Body of pancreas (tissue), 4 donors: ENCODE measurements around the gene MARCO.

ENCODE experiments used
- POLR2A ChIP-seq, 3 donors: fragments of 450-650 bp; IDR thresholded peaks; one replicate each; pipeline ENCODE4 v1.6.1; 2016; ENCODE audit warnings: antibody characterized with exemption in 3 of 3, mild to moderate bottlenecking in 2 of 3
- TF ChIP-seq, protein P1 (sequence below), 7 experiments: fragments of 450-650 bp in 4 of 7; fragments of 200-600 bp in 3 of 7; sonication (generic) in 3 of 7; IDR thresholded peaks; one replicate each; pipeline ENCODE4 v1.5.1; 2016 to 2019; ENCODE audit warnings: antibody characterized with exemption in 7 of 7

DNA sequence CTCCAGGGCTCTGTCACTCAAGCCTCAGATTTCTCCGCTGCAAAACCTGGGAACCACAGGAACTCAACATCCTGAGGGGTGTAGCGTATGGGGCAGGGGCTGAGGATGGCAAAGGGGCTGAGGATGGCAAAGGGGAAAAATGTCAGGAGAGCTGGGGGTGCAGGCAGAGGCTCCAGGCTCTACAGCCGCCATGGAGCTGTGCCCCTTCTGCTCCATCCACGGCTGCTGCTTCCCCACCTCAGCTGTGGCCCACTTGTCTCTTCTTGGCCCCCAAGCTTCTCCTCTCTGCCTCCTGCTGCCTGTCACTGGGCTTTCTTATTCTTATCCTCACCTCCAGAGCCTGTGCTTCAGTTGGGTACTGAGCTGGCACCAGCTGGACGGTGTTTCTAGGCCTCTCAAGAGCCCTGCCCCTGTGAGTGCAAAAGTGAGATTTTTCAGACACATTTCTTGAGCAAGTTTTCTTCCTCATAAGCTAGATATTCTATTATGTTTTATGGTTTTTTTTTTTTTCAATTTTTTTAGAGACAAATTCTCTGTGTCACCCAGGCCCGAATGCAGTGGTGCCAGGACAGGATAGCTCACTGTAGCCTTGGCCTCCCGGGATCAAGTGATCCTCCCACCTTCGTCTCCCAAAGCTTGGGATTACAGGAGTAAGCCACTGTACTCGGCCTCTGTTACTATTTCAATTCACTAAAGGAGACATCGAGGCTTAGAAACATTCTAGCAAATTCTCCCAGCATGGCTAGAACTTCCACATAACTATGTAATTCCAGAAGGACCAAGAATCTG is 49.0 kb downstream of the MARCO start:
- TF ChIP-seq, protein P1, sequence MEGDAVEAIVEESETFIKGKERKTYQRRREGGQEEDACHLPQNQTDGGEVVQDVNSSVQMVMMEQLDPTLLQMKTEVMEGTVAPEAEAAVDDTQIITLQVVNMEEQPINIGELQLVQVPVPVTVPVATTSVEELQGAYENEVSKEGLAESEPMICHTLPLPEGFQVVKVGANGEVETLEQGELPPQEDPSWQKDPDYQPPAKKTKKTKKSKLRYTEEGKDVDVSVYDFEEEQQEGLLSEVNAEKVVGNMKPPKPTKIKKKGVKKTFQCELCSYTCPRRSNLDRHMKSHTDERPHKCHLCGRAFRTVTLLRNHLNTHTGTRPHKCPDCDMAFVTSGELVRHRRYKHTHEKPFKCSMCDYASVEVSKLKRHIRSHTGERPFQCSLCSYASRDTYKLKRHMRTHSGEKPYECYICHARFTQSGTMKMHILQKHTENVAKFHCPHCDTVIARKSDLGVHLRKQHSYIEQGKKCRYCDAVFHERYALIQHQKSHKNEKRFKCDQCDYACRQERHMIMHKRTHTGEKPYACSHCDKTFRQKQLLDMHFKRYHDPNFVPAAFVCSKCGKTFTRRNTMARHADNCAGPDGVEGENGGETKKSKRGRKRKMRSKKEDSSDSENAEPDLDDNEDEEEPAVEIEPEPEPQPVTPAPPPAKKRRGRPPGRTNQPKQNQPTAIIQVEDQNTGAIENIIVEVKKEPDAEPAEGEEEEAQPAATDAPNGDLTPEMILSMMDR (IDR thresholded peaks at IDR 0.05) = no peak
- no peak for TF ChIP-seq POLR2A (IDR thresholded peaks at IDR 0.05)
